HG03064 (cell line): ENCODE results near the gene INTS1.
"Not testable (repeated sequence)": the region's sequence is repeated elsewhere in the genome, so short reads cannot be mapped to it uniquely, and the experiment has no call there.

ENCODE experiments used
- ATAC-seq: cut with Tn5 transposase; IDR thresholded peaks from one replicate; pipeline ENCODE4 v1.9.1; 2021; ENCODE audit warnings: low read depth; ENCODE audit not compliant: unreplicated experiment

The INTS1 gene

DNA sequence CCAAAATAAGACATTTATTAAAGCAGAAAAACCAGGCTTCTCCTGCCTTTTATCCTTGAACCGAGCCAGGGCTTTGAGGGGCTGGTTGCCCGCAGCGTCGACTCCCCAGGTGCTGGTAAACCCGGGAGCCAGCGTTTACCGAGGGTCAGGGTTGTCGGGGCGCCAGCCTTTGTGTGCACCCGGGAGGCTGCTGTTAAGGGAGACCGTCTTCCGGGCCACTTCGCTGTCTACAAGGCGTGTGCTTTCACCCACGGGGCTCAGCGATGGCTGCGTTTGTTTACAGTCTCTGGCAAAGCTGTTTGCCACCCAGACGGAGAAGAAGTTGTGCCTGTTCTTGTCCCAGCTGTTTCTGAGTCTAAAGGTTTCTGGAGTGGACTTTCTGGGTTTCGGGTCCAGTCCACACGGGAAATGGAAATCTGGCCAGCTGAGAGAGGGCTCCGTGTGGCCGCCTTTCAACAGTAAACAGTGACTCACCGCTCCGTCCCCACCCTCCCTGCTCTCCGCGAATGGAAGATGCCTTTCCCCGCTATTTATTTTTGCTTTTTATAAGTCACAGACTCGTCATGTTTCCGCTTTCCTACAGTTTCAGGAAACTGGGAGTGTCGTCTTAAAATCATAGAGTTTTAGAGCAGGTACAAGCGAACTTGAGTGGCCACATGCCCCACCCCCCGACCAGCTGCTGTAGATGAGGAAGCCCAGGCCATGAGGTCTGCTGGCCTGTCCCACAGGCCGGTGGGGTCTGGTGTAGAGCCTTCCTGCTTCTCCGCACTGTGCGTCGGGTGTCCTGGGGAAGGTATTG lies 28.5 kb upstream of the INTS1 start:
- ATAC-seq, result no peak

DNA sequence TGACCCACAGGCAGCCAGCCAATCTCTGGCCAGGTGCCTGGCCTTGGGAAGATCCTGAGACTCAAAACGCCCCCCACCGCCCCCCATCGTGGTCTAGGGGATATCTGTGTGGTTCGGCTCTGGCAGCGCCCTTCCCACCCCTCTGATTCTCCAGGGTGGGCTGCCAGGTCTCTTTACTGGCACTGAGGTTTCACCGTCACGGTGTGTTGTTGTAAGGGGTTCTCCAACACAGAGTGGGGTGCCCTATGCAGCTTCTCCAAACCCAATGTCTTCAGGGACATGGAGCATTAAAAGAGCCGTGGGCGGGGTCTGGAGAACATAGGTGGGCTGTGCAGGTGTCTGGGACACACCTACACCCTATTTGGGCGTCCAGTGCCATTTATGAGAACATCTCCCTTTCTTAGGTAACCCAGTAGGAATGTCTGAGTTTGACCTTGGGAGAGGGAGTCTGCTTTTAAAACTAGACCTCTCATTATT lies 27.8 kb upstream of the INTS1 start:
- ATAC-seq, result no peak

DNA sequence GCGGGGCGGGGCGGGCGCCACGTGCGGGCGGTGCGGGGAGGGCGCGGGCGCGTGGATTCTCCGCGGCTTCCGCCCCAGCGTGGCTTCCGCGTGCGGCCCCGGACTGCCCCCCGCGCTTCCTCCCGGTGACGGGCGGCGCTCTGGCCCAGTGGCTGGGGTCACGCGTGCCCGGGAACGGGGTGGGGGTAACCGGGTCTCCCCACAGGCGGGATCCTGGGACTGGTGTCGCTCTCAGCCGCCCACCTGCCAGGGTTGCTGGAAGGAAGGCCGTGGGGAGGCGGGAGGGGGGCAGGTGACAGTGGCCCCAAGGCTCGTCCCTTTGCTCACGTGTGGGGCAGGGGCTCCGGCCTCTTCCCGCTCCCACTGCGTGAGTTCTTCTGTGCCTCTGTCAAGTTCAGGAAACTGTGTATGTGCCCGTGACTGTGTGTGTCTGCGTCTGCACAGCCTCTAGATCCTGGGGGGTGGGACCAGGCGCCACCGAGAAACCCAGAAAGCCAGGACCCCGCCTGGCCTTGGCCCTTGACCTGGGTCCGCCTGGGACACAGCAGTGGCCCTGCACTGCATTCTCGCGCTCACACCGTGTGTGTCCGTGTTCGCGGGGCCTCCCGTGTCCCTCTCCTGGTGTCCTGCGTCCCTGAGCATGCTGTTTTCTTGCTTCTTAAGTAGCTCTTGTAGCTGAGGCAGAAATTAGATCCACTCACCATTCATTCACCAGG lies 27.2 kb upstream of the INTS1 start:
- ATAC-seq, result no peak

DNA sequence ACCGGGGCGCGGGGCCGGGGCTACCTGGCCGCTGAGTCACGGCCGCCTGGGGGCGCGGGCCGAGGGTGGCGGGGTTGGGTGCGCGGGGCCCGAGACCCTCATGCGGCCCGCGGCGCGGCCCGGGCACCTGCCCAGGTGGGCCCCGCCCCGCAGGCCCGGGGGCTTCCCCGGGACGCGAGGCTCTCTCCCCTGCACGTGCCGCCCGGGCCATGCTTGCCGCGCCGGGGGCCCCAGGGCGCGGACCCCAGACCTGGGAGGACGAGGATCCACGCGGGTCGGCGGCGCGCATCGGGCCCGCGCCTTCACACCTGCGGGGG lies 26.7 kb upstream of the INTS1 start:
- ATAC-seq, result no peak

DNA sequence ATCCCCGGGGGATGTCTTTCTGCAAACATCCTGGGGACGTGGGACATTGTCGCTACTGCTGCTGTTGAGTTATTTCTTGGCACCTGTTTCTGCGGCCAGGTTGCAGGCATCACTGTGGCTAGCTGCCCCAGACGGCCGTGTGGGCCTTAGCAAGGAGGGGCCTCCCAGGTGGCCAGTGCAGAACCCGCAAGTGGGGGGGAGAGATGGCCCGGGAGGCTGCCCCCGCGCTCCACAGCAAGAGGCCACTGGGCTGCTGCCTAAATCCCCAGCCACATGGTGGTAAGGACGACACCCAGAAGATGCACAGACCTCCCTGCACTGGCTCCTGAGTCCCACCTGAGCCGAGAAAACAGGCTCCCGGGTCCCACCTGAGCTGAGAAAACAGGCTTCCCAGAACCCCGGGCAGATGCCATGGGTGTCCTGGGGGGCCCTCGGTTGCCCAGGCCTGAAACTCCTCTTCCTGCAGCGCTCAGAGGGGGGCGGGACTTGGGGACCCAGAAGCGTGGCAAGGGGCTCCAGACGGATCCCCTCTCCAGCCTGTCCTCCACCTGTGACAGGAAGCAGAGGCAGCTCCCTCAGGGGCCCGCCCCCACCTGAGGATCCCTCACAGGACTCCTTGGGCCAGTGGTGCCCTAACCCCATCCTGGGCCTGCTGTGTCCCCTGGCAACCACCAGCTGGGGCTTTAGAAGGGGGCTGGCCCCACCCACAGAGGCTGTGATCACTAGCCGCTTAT lies 25.4 kb upstream of the INTS1 start:
- ATAC-seq, result no peak

DNA sequence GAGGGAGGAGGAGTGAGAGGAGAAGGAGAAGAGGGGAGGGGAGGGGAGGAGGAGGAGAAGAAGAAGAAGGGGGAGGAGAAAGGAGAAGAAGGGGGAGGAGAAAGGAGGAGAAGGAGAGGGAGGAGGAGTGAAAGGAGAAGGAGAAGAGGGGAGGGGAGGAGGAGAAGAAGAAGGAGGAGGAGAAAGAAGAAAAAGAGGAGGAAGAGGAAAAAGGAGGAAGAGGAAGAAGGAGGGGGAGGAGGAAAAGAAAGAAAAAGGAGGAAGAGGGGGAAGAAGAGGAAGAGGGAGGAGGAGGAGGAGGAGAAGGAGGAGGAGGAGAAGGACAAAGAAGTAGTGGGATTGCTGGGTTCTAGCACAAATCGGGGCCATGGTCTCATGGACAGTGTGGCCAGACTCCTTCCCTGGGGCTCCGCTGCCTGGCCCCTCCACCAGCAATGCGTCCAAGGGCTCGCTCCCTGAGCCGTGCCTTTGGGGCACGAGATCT lies 22.1 kb upstream of the INTS1 start:
- no peak for ATAC-seq

DNA sequence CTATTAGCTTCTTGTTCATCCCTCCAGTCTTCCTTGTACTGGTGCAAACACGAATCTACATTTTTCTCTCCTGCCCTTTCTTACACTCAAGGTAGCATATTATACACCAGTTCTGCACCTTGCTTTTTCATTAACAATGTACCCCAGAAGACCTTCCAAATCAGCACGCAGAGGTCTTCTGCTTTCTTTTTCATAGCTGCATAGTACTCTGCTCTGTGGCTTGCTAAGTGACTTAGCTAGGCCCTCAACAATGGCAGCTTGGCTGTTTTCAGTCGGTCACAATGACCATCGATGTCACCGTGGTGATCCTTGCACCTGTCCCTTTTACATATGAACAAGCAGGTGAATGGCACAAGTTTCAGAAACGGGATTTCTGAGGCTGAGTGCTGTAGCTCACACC lies 21.2 kb upstream of the INTS1 start:
- no peak for ATAC-seq

DNA sequence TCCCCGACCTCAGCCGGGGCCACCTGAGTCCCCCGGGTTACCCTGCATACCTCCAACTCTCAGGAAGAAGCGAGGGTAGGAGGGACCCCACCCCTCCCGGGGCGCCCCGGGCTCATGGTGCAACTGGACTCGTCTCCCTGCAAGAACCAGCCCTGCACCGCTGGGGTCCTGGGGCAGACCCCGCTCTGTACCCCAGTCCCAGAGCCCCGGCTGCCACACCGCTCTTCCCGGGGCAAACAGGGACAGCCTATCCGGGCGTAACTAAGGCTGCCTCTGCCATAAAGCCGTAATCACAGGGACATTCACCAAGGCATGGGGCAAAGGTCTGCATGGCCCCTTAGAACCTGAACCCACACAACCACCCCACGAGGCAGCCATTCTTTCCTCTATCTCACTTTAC lies 19.7 kb upstream of the INTS1 start:
- ATAC-seq, result no peak

DNA sequence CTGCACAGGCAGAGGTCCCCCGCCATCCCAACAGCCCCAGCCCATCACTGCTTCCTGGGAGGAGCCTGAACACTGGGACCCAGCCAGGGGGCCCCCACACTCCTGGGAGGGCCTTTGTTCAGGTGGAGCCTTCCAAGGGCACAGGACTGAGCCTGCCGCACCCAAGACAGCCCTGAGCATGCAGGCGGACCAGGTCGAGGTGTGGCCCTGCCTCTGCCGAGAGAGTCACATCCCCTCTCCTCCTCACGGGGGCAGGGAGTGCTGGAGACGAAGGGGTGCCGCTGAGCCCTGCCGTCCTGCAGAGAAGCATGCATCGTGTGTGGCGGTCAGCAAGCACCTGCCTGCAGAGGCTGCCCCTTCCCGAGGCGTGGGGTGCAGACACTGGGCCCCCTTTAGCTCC lies 19.0 kb upstream of the INTS1 start:
- no peak for ATAC-seq

DNA sequence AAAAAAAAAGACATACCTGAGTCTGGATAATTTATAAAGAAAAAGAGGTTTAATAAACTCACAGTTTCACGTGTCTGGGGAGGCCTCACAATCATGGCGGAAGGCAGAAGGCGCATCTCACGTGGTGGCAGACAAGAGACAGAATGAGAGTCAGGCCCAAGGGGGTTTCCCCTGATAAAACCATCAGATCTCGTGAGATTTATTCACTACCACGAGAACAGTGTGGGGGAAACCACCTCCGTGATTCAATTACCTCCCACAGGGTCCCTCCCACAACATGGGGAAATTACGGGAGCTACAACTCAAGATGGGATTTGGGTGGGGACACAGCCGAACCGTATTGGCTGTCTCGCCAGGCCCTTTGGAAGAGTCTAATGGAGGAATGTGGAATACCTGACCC lies 17.3 kb upstream of the INTS1 start:
- no peak for ATAC-seq

DNA sequence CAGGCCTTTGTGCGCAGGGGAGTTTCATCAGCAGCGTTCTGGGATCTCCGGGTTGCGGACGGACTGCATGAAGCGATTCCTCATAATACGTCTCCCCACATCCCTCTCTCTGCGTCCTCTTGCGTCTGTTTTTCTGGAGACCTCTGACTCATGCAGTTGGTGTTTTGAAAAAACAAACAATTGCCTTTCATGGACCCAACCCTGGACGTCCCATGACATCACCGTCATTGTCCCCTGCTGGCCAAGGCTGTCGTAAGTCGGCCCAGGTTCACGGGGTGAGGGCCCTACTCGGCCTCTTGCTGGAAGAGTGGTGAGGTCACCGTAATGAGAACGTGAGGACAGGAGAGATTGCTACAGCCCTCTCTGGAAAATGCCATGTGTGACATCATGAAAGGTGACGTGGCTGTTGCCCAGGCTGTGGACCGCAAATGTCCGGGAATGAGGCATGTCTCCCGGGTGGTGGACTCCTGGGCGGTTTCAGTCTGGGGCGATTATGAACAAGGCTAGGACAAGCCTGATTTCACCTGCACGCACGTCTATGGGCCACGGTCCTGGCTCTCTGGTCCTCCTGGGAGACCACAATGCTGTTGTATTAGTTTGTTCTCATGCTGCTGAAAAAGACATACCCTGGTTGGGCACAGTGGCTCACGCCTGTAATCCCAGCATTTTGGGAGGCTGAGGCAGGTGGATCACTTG lies 16.5 kb upstream of the INTS1 start:
- ATAC-seq, result no peak

DNA sequence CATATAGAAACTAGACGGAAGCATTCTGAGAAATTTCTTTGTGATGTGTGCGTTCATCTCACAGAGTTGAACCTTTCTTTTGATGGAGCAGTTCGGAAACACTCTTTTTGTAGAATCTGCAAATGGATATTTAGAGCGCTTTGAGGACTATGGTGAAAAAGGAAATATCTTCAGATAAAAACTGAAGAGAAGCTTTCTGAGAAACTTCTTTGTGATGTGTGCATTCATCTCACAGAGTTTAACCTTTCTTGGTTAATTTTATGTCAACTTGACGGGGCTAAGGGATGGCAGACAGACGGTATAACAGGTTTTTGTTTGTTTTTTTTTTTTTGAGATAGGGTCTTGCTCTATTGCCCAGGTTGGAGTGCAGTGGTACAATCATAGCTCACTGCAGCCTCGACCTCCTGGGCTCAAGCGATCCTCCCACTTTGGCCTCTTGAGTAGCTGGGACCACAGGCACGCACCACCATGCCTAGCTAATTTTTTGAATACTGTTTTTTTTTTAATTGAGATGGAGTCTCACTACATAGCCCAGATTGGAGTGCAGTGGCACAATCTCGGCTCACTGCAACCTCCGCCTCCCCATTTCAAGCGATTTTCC lies 15.2 kb upstream of the INTS1 start:
- ATAC-seq, result not testable (repeated sequence)

DNA sequence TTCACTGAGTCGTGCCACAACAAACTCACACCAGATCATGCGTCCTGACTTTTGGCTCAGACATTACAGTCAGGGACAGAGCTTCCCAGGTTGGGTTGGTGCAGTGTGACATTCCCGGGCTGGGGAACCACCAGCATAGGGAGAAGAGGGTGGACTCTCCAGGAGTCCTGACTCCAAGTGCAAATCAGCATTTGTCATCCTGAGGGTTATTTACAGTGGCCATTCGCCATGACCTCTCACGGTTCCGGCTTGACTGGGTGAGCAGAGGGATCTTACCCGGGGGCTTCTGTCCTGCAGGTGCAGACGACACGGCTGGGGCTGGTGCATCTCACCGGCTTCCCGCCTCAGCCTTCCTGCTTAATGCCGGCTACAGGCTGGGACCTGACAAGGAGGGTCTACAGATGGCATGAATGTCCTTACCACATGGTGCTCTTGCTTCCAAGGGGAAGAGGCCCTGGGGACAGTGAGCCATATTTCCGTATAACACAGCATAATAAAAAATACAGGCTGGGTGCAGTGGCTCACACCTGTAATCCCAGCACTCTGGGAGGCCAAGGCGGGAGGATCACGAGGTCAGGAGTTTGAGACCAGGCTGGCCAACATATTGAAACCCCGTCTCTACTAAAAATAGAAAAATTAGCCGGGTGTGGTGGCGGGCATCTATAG lies 12.5 kb upstream of the INTS1 start:
- ATAC-seq, result no peak

DNA sequence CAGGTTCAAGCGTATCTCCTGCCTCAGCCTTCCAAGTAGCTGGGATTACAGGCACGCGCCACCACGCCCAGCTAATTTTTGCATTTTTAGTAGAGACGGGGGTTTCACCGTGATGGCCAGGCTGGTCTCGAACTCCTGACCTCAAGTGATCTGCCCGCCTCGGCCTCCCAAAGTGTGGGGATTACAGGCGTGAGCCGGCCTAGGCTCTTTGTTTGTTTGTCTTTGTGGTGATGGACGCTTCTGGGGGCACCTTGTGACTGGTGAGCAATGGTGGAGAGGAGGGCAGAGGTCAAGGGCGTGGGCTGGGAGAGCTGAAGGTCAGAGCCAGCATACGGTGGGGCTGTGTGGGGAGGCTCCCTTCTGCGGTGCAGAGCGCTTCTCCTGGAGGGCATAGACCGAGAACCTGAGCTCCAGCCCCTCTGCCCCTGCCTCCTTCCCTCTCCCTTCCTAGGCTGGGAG lies 11.3 kb upstream of the INTS1 start:
- not testable (repeated sequence) for ATAC-seq

DNA sequence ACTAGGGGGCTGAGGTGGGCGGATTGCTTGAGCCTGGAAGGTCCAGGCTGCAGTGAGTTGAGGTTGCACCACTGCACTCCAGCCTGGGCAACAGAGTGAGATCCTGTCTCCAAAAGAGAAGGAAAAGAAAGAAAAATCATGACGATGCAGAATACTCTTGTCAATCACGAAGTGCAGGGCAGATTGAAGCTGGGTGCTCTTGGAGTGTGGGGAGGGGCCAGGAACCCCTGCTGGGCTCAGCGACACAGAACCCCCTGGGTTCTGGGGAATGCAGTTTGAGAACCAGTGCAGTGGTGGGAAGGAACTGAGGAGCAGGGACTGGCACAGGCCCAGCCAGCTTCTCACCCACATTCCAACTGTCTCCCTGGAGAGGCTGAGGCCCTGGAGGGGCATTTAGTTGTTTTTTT lies 10.8 kb upstream of the INTS1 start:
- no peak for ATAC-seq

DNA sequence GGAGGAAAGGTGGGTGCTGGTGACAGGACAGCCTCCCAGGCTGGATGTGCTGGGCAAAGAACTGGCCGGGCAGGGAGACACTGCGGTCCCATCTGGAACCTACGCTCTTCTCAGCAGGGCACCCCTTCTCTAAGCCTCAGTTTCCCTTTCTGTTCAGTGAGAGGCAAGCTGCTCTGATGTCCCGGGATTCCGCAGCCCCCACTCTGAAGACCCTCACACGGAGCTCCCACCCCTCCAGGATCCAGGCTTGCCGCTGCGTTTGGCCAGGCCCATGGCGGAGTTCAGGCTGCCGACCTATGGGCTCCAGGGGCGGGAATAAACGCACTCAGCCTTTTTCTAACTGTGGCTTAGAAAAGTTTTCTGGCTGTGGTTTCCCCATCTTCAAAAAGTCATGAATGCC lies 10.2 kb upstream of the INTS1 start:
- ATAC-seq, result no peak

DNA sequence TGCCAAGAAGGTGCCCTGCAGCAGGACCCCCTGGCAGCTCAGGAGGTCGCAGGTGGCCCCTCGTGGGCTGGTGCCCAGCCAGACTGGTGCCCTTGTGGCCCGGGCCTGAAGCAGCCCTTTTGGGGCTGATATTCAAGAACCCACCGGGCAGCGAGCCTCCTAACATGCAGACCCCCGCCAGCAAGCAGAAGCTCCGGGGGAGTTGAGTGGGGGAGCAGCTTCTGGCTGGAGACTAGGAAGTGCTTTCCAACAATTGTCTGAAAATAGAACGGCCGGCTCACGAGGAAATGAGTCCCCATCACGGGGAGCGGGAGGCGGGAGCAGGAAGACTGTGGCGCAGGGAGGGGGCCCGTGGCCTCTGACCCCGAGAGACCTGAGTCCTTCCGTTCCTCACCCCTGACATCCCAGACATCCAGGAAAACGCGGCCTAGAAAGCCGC lies 9.5 kb upstream of the INTS1 start:
- ATAC-seq, result no peak

DNA sequence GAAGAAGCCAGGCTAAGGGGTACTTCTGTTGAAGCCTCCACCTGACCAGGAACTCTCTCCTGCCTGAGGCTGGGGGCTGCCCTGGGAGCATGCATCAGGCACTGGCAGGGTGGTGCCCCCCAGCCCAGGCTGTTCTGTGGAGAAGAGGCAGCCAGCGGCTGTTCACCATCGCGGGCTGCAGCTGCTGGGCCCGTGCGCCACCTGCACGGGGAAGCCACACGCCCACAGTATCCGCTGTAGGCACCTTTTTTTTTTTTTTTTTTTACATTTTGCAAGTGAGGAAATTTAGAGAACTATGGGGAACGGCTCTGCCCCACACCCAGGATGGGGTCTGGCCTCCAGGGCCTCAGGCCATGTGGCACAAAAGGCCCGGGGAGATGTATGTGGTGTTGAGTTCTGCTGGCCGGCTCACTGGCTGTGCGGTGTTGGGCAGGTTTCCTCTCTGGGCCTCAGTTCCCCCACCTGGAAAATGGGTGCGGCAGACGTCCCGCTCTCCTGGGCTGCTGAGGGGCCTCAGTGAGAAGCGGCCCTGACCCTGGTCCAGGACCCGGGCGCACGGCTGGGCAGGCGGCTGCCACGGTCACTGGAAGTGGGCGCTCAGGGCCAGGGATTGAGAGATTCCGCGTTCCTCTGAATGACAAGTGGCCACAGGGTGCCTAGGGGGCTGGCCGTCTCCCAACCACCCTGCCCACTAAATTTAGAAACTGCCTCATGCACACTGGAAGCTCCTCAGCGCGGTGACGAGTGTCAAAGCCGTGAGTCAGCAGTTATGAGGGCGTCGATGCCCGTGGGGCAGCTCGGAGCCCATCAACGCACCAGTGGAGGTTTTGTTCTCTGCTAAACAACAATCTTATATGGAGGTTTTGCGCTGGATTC lies 8.8 kb upstream of the INTS1 start:
- no peak for ATAC-seq
